Epithelial cell of esophagus (primary cell): ENCODE results near the gene UVRAG.

ENCODE experiments used
- DNase-seq: peaks from one replicate; pipeline ENCODE4 v3.0.0; 2010; ENCODE audit warnings: low read depth
- H3K4me3 ChIP-seq: 2 replicates; pipeline ENCODE4 v1.5.1; 2011; ENCODE audit warnings: mild to moderate bottlenecking, low read length, control low read depth
- CTCF ChIP-seq: IDR thresholded peaks from 2 replicates; pipeline ENCODE4 v1.5.1; 2011; ENCODE audit warnings: low read depth, mild to moderate bottlenecking, low read length, control low read depth, inconsistent platforms; ENCODE audit not compliant: insufficient read depth; ENCODE audit errors: missing control alignments

UVRAG gene

GRCh38 chr11:75792127-75792731 is 22.8 kb upstream of the UVRAG start:
- no peak for DNase-seq
- no peak for TF ChIP-seq CTCF
- H3K4me3 ChIP-seq = no peak overlapping the region

- no peak for TF ChIP-seq CTCF
- DNase-seq = no peak
- no peak overlapping the region for H3K4me3 ChIP-seq
Measured at GRCh38 chr11:75792997-75793800, 21.8 kb upstream of the UVRAG start.

GRCh38 chr11:75793966-75794365 is 21.0 kb upstream of the UVRAG start:
- no peak for DNase-seq
- no peak for TF ChIP-seq CTCF

DNA sequence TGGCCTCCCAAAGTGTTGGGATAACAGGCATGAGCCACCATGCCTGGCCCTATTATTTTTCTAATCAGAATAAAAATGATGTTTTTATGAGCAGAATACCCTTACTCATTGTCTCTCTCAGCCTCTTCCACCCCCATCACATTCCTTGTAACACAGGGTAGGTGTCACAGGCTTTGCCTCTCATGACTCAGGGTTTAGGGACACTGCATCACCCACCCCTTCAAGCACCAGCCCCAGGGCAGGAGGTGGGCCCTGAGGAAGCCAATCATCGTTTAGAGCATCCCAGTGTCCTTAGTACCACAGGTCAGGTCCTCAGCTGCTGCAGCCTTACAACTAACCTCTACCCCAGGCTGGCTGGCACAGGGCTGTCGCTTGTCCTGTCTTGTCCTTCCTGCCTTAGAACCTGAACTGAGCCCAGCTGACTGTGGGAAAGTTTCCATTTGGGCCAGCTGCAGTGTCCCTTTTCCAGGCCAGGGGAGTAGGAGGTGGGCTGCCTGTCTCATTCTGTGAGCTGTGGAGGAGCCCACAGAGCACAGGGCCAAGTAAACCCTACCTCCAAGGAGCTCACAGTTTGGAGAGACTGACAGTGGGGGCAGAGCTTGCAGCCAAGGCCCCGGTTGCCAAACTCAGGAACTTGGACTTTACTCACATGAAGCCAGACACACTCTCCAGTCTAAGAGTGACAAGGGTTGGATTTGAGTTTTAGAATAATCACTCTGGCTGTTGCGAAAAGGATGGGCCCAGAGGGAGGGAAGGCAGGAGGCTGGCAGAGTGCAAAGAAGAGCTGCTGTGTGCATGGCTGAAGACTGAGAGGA is 19.5 kb upstream of the UVRAG start:
- DNase-seq = peak; percentile 23
- TF ChIP-seq CTCF = no peak
- H3K4me3 ChIP-seq = no peak overlapping the region

More at GRCh38 chr11:75793966-75794365, 21.0 kb upstream of the UVRAG start:
- no peak overlapping the region for H3K4me3 ChIP-seq

DNA sequence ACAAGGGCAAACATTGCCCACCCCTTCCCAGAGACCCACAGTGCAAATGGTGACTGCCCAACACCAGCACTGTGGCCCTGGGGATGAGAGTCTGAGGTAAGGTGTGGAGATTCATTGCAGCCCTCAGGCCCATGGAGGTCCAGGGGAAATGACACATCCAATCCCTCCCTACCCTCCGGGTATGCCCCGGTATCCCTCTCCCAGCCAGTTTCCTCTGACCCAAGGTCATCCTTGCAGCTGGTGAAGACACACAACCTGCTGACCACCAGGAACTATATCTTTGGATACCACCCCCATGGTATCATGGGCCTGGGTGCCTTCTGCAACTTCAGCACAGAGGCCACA is 18.9 kb upstream of the UVRAG start:
- H3K4me3 ChIP-seq = no peak overlapping the region
- TF ChIP-seq CTCF = no peak
- DNase-seq = no peak

DNA sequence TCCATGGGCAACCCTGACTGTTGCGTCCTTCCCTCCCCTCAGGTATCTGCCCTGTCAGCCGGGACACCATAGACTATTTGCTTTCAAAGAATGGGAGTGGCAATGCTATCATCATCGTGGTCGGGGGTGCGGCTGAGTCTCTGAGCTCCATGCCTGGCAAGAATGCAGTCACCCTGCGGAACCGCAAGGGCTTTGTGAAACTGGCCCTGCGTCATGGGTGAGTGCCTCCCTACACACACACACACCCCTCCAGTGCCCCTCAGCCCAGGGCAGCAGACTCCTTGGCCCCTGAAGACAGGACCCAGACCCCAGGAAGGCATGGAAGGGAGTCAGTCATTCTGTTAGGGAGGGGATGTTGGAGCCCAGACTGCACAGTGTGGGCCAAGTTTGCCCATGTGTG is 17.9 kb upstream of the UVRAG start:
- peak; percentile 45 for DNase-seq
- TF ChIP-seq CTCF = no peak
- H3K4me3 ChIP-seq = no peak overlapping the region
